ENCODE data around the gene KHDRBS1. TPM values are rescaled to one million over a fixed set of nuclear protein-coding genes. Genes with fewer than 3 reads are reported as not detected.

The KHDRBS1 gene
- total and polyA plus RNA-seq, 2 donors from 2014 or later, result 66.9 to 121 TPM

GRCh38 chr1:31977385-31978131 is 36.1 kb upstream of the KHDRBS1 start:
- FAIRE-seq (no peak), DNase-seq (peak in 2 of 5 donors; percentile 14 to 25)
- Histone ChIP-seq H3K4me3 (ENCODE audit: low read length in 3 of 3) (no peak overlapping the region), H3K27ac (ENCODE audit: low read depth in 2 of 2, low read length in 2 of 2) (no peak overlapping the region), H3K9ac (ENCODE audit: low read length in 3 of 3) (no peak overlapping the region), H3K4me1 (ENCODE audit: control insufficient read depth in 2 of 3, insufficient read depth in 2 of 3, low read depth in 1 of 3, low read length in 3 of 3) (peaks cover 0 to 2% (median 2%) of the 10 kb centered on the region in 3 donors), H3K9me3 (ENCODE audit: control insufficient read depth in 2 of 3, insufficient read depth in 1 of 3, low read length in 3 of 3) (no peaks in the 10 kb centered on the region), H3K36me3 (ENCODE audit: control insufficient read depth in 2 of 3, insufficient read depth in 3 of 3, low read length in 3 of 3) (no peaks in the 10 kb centered on the region), H3K27me3 (ENCODE audit: control insufficient read depth, insufficient read depth, low read length) (no peaks in the 10 kb centered on the region)
- TF ChIP-seq CTCF (IDR thresholded peaks at IDR 0.05; ENCODE audit: borderline replicate concordance, extremely low read depth, insufficient read depth), result no peak
- intact Hi-C loops (cut with DNase I), result no loop called here

- H3K27ac ChIP-seq (ENCODE audit: low read depth in 2 of 2, low read length in 2 of 2), result no peak overlapping the region
- H3K9me3 ChIP-seq (ENCODE audit: control insufficient read depth in 2 of 3, insufficient read depth in 1 of 3, low read length in 3 of 3), result no peaks in the 10 kb centered on the region
- FAIRE-seq (no peak), DNase-seq (no peak)
- H3K4me1 ChIP-seq (ENCODE audit: control insufficient read depth in 2 of 3, insufficient read depth in 2 of 3, low read depth in 1 of 3, low read length in 3 of 3), result peaks cover 0 to 2% (median 2%) of the 10 kb centered on the region in 3 donors
- H3K9ac ChIP-seq (ENCODE audit: low read length in 3 of 3), result no peak overlapping the region
- no peaks in the 10 kb centered on the region for H3K27me3 ChIP-seq (ENCODE audit: control insufficient read depth, insufficient read depth, low read length)
- H3K36me3 ChIP-seq (ENCODE audit: control insufficient read depth in 2 of 3, insufficient read depth in 3 of 3, low read length in 3 of 3), result no peaks in the 10 kb centered on the region
- intact Hi-C loops (cut with DNase I), result no loop called here
- TF ChIP-seq CTCF (IDR thresholded peaks at IDR 0.05; ENCODE audit: borderline replicate concordance, extremely low read depth, insufficient read depth), result no peak
- no peak overlapping the region for H3K4me3 ChIP-seq (ENCODE audit: low read length in 3 of 3)
These were observed 34.7 kb upstream of the KHDRBS1 start for GRCh38 chr1:31978843-31979400.

- H3K4me1 ChIP-seq (ENCODE audit: control insufficient read depth in 2 of 3, insufficient read depth in 2 of 3, low read depth in 1 of 3, low read length in 3 of 3), result peaks cover 0 to 2% (median 2%) of the 10 kb centered on the region in 3 donors
- no peak for TF ChIP-seq CTCF (IDR thresholded peaks at IDR 0.05; ENCODE audit: borderline replicate concordance, extremely low read depth, insufficient read depth)
- H3K36me3 ChIP-seq (ENCODE audit: control insufficient read depth in 2 of 3, insufficient read depth in 3 of 3, low read length in 3 of 3), result no peaks in the 10 kb centered on the region
- no peak for DNase-seq
- FAIRE-seq, result no peak
- H3K9ac ChIP-seq (ENCODE audit: low read length in 3 of 3), result no peak overlapping the region
- intact Hi-C loops (cut with DNase I), result no loop called here
- H3K27ac ChIP-seq (ENCODE audit: low read depth in 2 of 2, low read length in 2 of 2), result no peak overlapping the region
- no peaks in the 10 kb centered on the region for H3K9me3 ChIP-seq (ENCODE audit: control insufficient read depth in 2 of 3, insufficient read depth in 1 of 3, low read length in 3 of 3)
- no peaks in the 10 kb centered on the region for H3K27me3 ChIP-seq (ENCODE audit: control insufficient read depth, insufficient read depth, low read length)
- H3K4me3 ChIP-seq (ENCODE audit: low read length in 3 of 3), result no peak overlapping the region
These were observed 32.7 kb upstream of the KHDRBS1 start for GRCh38 chr1:31980835-31981455.

All from kidney (tissue), 14 donors.